Pancreas (tissue), 10 donors: ENCODE results near the gene HBG1. TPM values are rescaled to one million over a fixed set of nuclear protein-coding genes. Genes with fewer than 3 reads are reported as not detected.

ENCODE experiments used
- ATAC-seq, 4 donors: fragments of 200-7000 bp; cut with Tn5 transposase; one replicate each; pipeline versions ENCODE4 v1.8.0 to v1.9.1; 2020; ENCODE audit warnings: mild to moderate bottlenecking in 4 of 4, moderate library complexity in 4 of 4
- DNase-seq, 6 donors: peaks; one replicate each; pipeline ENCODE4 v3.0.0-alpha.2; 2020
- FAIRE-seq: peaks from 2 replicates; lab custom pipeline; 2012; peaks lifted over from hg19 to GRCh38; lab: Jason Lieb, UNC
- H3K27ac ChIP-seq, 4 donors: fragments of 200-600 bp; sonication (generic); 1 replicate in 3 of 4; 2 replicates in 1 of 4; pipeline versions ENCODE4 v1.5.0 to v1.8.0; 2020
- H3K27me3 ChIP-seq, 4 donors: fragments of 200-600 bp; one replicate each; pipeline ENCODE4 v1.8.0; 2021
- H3K36me3 ChIP-seq, 3 donors: fragments of 200-600 bp; sonication (generic) in 1 of 3; one replicate each; pipeline versions ENCODE4 v1.5.0 to v1.8.0; 2020 to 2021
- H3K4me1 ChIP-seq, 3 donors: fragments of 200-600 bp; one replicate each; pipeline ENCODE4 v1.8.0; 2021
- H3K4me3 ChIP-seq, 4 donors: fragments of 200-600 bp; sonication (generic) in 2 of 4; one replicate each; pipeline versions ENCODE4 v1.5.0 to v1.8.0; 2020 to 2021
- H3K9me3 ChIP-seq, 4 donors: fragments of 200-600 bp; one replicate each; pipeline ENCODE4 v1.8.0; 2021
- CTCF ChIP-seq, 4 donors: fragments of 200-600 bp; sonication (generic) in 3 of 4; IDR thresholded peaks; one replicate each; pipeline versions ENCODE4 v1.5.0 to v1.8.0; 2021; ENCODE audit warnings: antibody characterized with exemption in 4 of 4
- WGBS, 2 donors: extraction: QIAGEN DNeasy Blood & Tissue Kit; methylation state at CpG; one replicate each; pipeline ENCODE4 v1.1.7; 2013; 5-methylcytosine and 5-hydroxymethylcytosine counted together
- intact Hi-C, 3 donors: fragments of 100-400 bp; cut with DNase I; formaldehyde crosslinking; loops; one replicate each; pipeline versions ENCODE4 v1.11.1 to v1.14.2; 2022
- polyA plus RNA-seq, 2 donors: library from polyadenylated mRNA; stranded (reverse); fragments of 200-250 nt; gene quantifications; one replicate each; pipeline ENCODE4 v1.2.3, GENCODE V29; 2013
- total RNA-seq, 6 donors: library from RNA; stranded (reverse); fragmentation: NEBNext Ultra II Directional in 4 of 6; extraction: Animal tissue kit (Norgen Biotek cat#: 25700) in 4 of 6; gene quantifications; one replicate each; pipeline versions ENCODE4 v1.2.1 to v1.2.4, GENCODE V29; 2021 to 2023
- donor health status: healthy with polysubstance abuse.
- donor health status: DM: no; HTN: no; CAD: no; lungs with moderate emphysema.
- donor health status: DM: no; HTN: no; CAD: no.
- donor health status: control.
- donor health status: control.
- donor health status: Bipolar disorder and iron deficiency.
- donor health status: DM: yes; HTN: yes; CAD: no.
- donor health status: DM: no; HTN: no; CAD: no.
- donor health status: DM: no; HTN: no; CAD: no.
- donor health status: DM: yes; HTN: yes; CAD: no.

The HBG1 gene
- total and polyA plus RNA-seq, 8 donors: 3.3 TPM; not detected in 7

GRCh38 chr11:5225480-5225871 lies 24.2 kb downstream of the HBG1 start:
- Histone ChIP-seq H3K27me3 (no peaks in the 10 kb centered on the region), H3K9me3 (no peaks in the 10 kb centered on the region), H3K4me3 (no peak overlapping the region), H3K36me3 (no peaks in the 10 kb centered on the region), H3K4me1 (no peaks in the 10 kb centered on the region), H3K27ac (no peak overlapping the region)
- intact Hi-C loops: no loop called here
- 49 to 53% methylated on average over 2 of the region's 2 CpGs for WGBS, 2 donors
- DNase-seq: no peak
- peak in 1 of 4 donors; percentile 77 for ATAC-seq
- no peak for FAIRE-seq
- TF ChIP-seq CTCF (IDR thresholded peaks at IDR 0.05): no peak

- intact Hi-C loops: no loop called here
- H3K36me3 ChIP-seq: no peaks in the 10 kb centered on the region
- H3K4me3 ChIP-seq: no peak overlapping the region
- H3K27me3 ChIP-seq: no peaks in the 10 kb centered on the region
- H3K9me3 ChIP-seq: no peaks in the 10 kb centered on the region
- no peak for TF ChIP-seq CTCF (IDR thresholded peaks at IDR 0.05)
- 66 to 72% methylated on average over 6 of the region's 6 CpGs for WGBS, 2 donors
- no peak for DNase-seq
- FAIRE-seq: no peak
- ATAC-seq: peak in 1 of 4 donors; percentile 80
- no peaks in the 10 kb centered on the region for H3K4me1 ChIP-seq
- no peak overlapping the region for H3K27ac ChIP-seq
These were observed 24.8 kb downstream of the HBG1 start for GRCh38 chr11:5224538-5225479.

- intact Hi-C loops: no loop called here
- H3K4me1 ChIP-seq: no peaks in the 10 kb centered on the region
- no peak overlapping the region for H3K27ac ChIP-seq
- DNase-seq (no peak), ATAC-seq (no peak), FAIRE-seq (no peak)
- 51 to 55% methylated on average over 1 of the region's 1 CpG for WGBS, 2 donors
- no peaks in the 10 kb centered on the region for H3K9me3 ChIP-seq
- no peaks in the 10 kb centered on the region for H3K36me3 ChIP-seq
- TF ChIP-seq CTCF (IDR thresholded peaks at IDR 0.05): no peak
- no peaks in the 10 kb centered on the region for H3K27me3 ChIP-seq
- no peak overlapping the region for H3K4me3 ChIP-seq
These were observed 26.0 kb downstream of the HBG1 start for GRCh38 chr11:5223686-5224085.

GRCh38 chr11:5223146-5223545 lies 26.5 kb downstream of the HBG1 start:
- Histone ChIP-seq H3K27me3 (no peaks in the 10 kb centered on the region), H3K36me3 (no peaks in the 10 kb centered on the region), H3K9me3 (no peaks in the 10 kb centered on the region), H3K27ac (no peak overlapping the region), H3K4me3 (no peak overlapping the region), H3K4me1 (no peaks in the 10 kb centered on the region)
- intact Hi-C loops: no loop called here
- 64 to 78% methylated on average over 6 of the region's 6 CpGs for WGBS, 2 donors
- no peak for ATAC-seq
- no peak for FAIRE-seq
- TF ChIP-seq CTCF (IDR thresholded peaks at IDR 0.05): no peak
- DNase-seq: no peak

- Histone ChIP-seq H3K4me3 (no peak overlapping the region), H3K9me3 (no peaks in the 10 kb centered on the region), H3K27me3 (no peaks in the 10 kb centered on the region), H3K27ac (no peak overlapping the region), H3K36me3 (no peaks in the 10 kb centered on the region), H3K4me1 (no peaks in the 10 kb centered on the region)
- 30 to 38% methylated on average over 7 of the region's 7 CpGs for WGBS, 2 donors
- FAIRE-seq: no peak
- ATAC-seq: no peak
- intact Hi-C loops: no loop called here
- DNase-seq: no peak
- TF ChIP-seq CTCF (IDR thresholded peaks at IDR 0.05): no peak
These were observed 39.2 kb downstream of the HBG1 start for GRCh38 chr11:5210376-5210885.
